GM12878 (cell line): ENCODE data around the gene AOPEP. TPM values are rescaled to one million over a fixed set of nuclear protein-coding genes. Genes with fewer than 3 reads are reported as not detected.

Source experiments
- ATAC-seq: fragments of 200-7000 bp; cut with Tn5 transposase; 3 replicates; pipeline ENCODE4 v1.9.1; 2020; ENCODE audit warnings: mild to moderate bottlenecking, moderate library complexity
- BruUV-seq: library from RNA; stranded (reverse); fragments of 400-500 nt; replicated peaks from 2 replicates; lab custom pipeline; 2021; lab: Mats Ljungman, UMichigan
- CTCF ChIA-PET: fragments of 300-600 bp; sonication (Branson Sonifier 250); formaldehyde crosslinking; extraction: SDS; loops from one replicate; lab custom pipeline; 2021; ENCODE audit warnings: inconsistent platforms; lab: Yijun Ruan, JAX
- POLR2A ChIA-PET: fragments of 350-600 bp; formaldehyde crosslinking; extraction: SDS; loops from one replicate; lab custom pipeline; 2021; ENCODE audit warnings: inconsistent platforms; lab: Charles Lee
- RAD21 ChIA-PET: fragments of 300-600 bp; sonication (Branson Sonifier 250); formaldehyde crosslinking; loops from one replicate; lab custom pipeline; 2023; ENCODE audit warnings: antibody characterized with exemption; ENCODE audit not compliant: unreplicated experiment; lab: Charles Lee
- SMC1A ChIA-PET: fragments of 300-600 bp; sonication (Branson Sonifier 250); formaldehyde crosslinking; loops from one replicate; lab custom pipeline; 2023; ENCODE audit not compliant: unreplicated experiment, uncharacterized antibody; lab: Charles Lee
- DNase-seq: peaks from one replicate; pipeline ENCODE4 v3.0.0-alpha.2; 2011; ENCODE audit warnings: low read depth, low spot score
- FAIRE-seq: peaks from 3 replicates; lab custom pipeline; 2011; peaks lifted over from hg19 to GRCh38; lab: Jason Lieb, UNC
- H2AFZ ChIP-seq: 2 replicates; pipeline ENCODE4 v1.6.0; 2011; ENCODE audit warnings: low read depth, low read length, control low read depth; ENCODE audit not compliant: control insufficient read depth
- H3K27ac ChIP-seq: 2 replicates; pipeline ENCODE4 v1.5.1; 2011; ENCODE audit warnings: control low read depth; ENCODE audit not compliant: control insufficient read depth, insufficient read depth
- H3K27me3 ChIP-seq, 2 experiments: replicated peaks in 1 of 2; 2 replicates each; pipeline versions ENCODE4 v1.6.0 to v1.6.1; 2011; ENCODE audit warnings: low read length in 1 of 2; ENCODE audit not compliant: control insufficient read depth in 2 of 2, insufficient read depth in 2 of 2
- H3K36me3 ChIP-seq, 2 experiments: 2 replicates each; pipeline ENCODE4 v1.5.1; 2011; ENCODE audit warnings: low read length in 1 of 2; ENCODE audit not compliant: control insufficient read depth in 2 of 2, insufficient read depth in 2 of 2
- H3K4me1 ChIP-seq: 2 replicates; pipeline ENCODE4 v1.6.1; 2011; ENCODE audit warnings: mild to moderate bottlenecking, low read length, moderate library complexity, mixed read lengths; ENCODE audit not compliant: control insufficient read depth, insufficient read depth
- H3K4me2 ChIP-seq: 2 replicates; pipeline ENCODE4 v1.6.0; 2011; ENCODE audit warnings: control low read depth; ENCODE audit not compliant: control insufficient read depth, insufficient read depth
- H3K4me3 ChIP-seq: fragments of 200-600 bp; sonication (generic); 2 replicates; pipeline ENCODE4 v1.5.1; 2016
- H3K79me2 ChIP-seq: 2 replicates; pipeline ENCODE4 v1.6.0; 2011; ENCODE audit warnings: low read length; ENCODE audit not compliant: control insufficient read depth, insufficient read depth
- H3K9ac ChIP-seq: 2 replicates; pipeline ENCODE4 v1.8.0; 2011; ENCODE audit warnings: low read length, control low read depth, mixed read lengths; ENCODE audit not compliant: control insufficient read depth, insufficient read depth
- H3K9me3 ChIP-seq: replicated peaks from 3 replicates; pipeline ENCODE4 v1.5.1; 2011; ENCODE audit warnings: mild to moderate bottlenecking, low read length; ENCODE audit not compliant: control insufficient read depth, insufficient read depth
- H4K20me1 ChIP-seq: 2 replicates; pipeline ENCODE4 v1.6.0; 2011; ENCODE audit not compliant: control insufficient read depth, insufficient read depth
- YY1 ChIP-seq: IDR thresholded peaks from 2 replicates; pipeline ENCODE4 v1.6.1; 2011; ENCODE audit warnings: low read depth, mild to moderate bottlenecking, low read length
- WGBS: methylation state at CpG from one replicate; pipeline ENCODE4 v1.1.6; 2016; ENCODE audit warnings: low lambda C conversion rate; ENCODE audit not compliant: insufficient replicate concordance, insufficient coverage; ENCODE audit errors: missing lambda C conversion rate; 5-methylcytosine and 5-hydroxymethylcytosine counted together
- in situ Hi-C: fragments of 300-500 bp; cut with MboI; formaldehyde crosslinking; loops from 9 replicates; pipeline ENCODE4 v1.14.3; 2018; ENCODE audit warnings: mixed read lengths
- intact Hi-C: fragments of 100-400 bp; cut with micrococcal nuclease; formaldehyde crosslinking; loops from one replicate; pipeline ENCODE4 v1.14.2; 2022; ENCODE audit not compliant: unreplicated experiment
- polyA plus RNA-seq, 11 experiments: library from polyadenylated mRNA; depleted of rRNA in 4 of 11; unstranded in 6 of 11; stranded (reverse) in 5 of 11; fragments of >200 nt; fragmentation: Nextera tagmentation in 4 of 11; fragmentation: Illumina TruSeq in 1 of 11; extraction: Ambion mirVana in 4 of 11; extraction: Trizol in 1 of 11; gene quantifications; 1 replicate in 1 of 11; 2 replicates in 10 of 11; pipeline versions ENCODE4 v1.2.1 to v1.2.3, GENCODE V29; 2011 to 2016; ENCODE audit warnings: inconsistent platforms in 2 of 11, missing spikeins in 2 of 11, low read depth in 1 of 11
- total RNA-seq, 4 experiments: library from RNA; depleted of rRNA in 3 of 4; stranded (reverse); fragments of >200 nt in 3 of 4; fragmentation: Illumina TruSeq in 1 of 4; extraction: Trizol in 1 of 4; gene quantifications; 2 replicates each; pipeline versions ENCODE4 v1.2.1 to v1.2.3, GENCODE V29; 2013 to 2021
- TF ChIP-seq, protein P1 (sequence below): fragments of 150-350 bp; IDR thresholded peaks from 2 replicates; pipeline ENCODE4 v1.6.1; 2016; ENCODE audit warnings: low read depth, low read length
- TF ChIP-seq, protein P2 (sequence below): fragments of 450-650 bp; conservative IDR thresholded peaks from 2 replicates; pipeline ENCODE4 v1.6.1; 2017; ENCODE audit warnings: mild to moderate bottlenecking, moderate library complexity
- TF ChIP-seq, protein P3 (sequence below): IDR thresholded peaks from 2 replicates; pipeline ENCODE4 v1.6.1; 2012; ENCODE audit warnings: low read depth, low read length, improper control_type of control experiment
- TF ChIP-seq, protein P4 (sequence below): IDR thresholded peaks from 2 replicates; pipeline ENCODE4 v1.6.1; 2012; ENCODE audit warnings: improper control_type of control experiment, low read depth, low read length; ENCODE audit not compliant: insufficient replicate concordance
- TF ChIP-seq, protein P5 (sequence below): fragments of 450-650 bp; formaldehyde crosslinking; IDR thresholded peaks from 2 replicates; pipeline ENCODE4 v1.4.0; 2020; ENCODE audit warnings: mild to moderate bottlenecking, moderate library complexity

The AOPEP gene
- total and polyA plus RNA-seq, 10 of the 15 experiments (the other 5 are each of a cell fraction or from before 2014, with no cell fraction given): 2.3 to 16.9 (median 10.1) TPM

DNA sequence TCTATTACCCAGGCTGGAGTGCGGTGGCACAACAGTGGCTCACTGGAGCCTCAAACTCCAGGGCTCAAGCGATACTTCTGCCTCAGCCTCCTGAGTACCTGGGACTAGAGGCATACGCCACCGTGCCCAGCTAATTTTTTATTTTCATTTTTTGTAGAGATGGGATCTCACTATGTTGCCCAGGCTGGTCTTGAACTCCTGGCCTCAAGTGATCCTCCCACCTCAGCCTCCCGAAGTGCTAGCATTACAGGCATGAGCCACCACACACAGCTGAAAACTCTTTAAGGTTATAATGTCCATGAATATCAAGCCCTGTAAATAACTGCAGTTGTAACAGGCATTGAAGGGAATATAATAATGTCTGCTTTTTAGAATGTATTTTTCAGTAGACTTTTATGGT lies 271.2 kb downstream of the AOPEP start (continued):
- TF ChIP-seq, protein P1, sequence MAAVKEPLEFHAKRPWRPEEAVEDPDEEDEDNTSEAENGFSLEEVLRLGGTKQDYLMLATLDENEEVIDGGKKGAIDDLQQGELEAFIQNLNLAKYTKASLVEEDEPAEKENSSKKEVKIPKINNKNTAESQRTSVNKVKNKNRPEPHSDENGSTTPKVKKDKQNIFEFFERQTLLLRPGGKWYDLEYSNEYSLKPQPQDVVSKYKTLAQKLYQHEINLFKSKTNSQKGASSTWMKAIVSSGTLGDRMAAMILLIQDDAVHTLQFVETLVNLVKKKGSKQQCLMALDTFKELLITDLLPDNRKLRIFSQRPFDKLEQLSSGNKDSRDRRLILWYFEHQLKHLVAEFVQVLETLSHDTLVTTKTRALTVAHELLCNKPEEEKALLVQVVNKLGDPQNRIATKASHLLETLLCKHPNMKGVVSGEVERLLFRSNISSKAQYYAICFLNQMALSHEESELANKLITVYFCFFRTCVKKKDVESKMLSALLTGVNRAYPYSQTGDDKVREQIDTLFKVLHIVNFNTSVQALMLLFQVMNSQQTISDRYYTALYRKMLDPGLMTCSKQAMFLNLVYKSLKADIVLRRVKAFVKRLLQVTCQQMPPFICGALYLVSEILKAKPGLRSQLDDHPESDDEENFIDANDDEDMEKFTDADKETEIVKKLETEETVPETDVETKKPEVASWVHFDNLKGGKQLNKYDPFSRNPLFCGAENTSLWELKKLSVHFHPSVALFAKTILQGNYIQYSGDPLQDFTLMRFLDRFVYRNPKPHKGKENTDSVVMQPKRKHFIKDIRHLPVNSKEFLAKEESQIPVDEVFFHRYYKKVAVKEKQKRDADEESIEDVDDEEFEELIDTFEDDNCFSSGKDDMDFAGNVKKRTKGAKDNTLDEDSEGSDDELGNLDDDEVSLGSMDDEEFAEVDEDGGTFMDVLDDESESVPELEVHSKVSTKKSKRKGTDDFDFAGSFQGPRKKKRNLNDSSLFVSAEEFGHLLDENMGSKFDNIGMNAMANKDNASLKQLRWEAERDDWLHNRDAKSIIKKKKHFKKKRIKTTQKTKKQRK: no peak
- TF ChIP-seq, protein P2, sequence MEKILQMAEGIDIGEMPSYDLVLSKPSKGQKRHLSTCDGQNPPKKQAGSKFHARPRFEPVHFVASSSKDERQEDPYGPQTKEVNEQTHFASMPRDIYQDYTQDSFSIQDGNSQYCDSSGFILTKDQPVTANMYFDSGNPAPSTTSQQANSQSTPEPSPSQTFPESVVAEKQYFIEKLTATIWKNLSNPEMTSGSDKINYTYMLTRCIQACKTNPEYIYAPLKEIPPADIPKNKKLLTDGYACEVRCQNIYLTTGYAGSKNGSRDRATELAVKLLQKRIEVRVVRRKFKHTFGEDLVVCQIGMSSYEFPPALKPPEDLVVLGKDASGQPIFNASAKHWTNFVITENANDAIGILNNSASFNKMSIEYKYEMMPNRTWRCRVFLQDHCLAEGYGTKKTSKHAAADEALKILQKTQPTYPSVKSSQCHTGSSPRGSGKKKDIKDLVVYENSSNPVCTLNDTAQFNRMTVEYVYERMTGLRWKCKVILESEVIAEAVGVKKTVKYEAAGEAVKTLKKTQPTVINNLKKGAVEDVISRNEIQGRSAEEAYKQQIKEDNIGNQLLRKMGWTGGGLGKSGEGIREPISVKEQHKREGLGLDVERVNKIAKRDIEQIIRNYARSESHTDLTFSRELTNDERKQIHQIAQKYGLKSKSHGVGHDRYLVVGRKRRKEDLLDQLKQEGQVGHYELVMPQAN: no peak

DNA sequence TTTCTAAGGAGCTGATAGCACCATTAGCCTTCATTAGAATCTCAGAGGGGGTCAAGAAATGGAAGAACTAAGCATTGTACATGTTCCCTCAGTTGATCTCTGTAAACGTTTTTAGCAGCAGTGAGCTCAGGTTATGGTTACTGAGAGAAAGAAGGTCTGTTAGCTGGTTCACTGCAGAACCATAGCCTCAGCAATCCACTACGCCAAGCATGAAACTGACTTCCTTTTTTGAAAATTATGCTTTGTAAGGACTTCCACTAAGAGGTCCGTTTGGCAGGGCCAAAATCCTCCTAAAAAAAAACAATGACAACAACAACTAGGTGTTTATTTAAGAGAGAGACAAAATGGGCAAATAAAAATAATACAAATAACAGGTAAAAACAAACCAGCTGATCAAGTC lies 273.3 kb downstream of the AOPEP start:
- H3K27ac ChIP-seq: no peak overlapping the region
- H3K27me3 ChIP-seq: no peaks in the 10 kb centered on the region
- H3K4me1 ChIP-seq: no peaks in the 10 kb centered on the region
- H3K4me3 ChIP-seq: no peak overlapping the region
- H3K79me2 ChIP-seq: no peaks in the 10 kb centered on the region
- ChIA-PET SMC1A (no interaction called here), RAD21 (interaction anchor here (1.0 kb wide), 1 partner anchor 168 kb away, joined by 3 read pairs; no protein-coding TSS in a partner anchor), POLR2A (no interaction called here), CTCF (interaction anchor here (0.5 to 0.9 kb wide), 2 partner anchors 179 to 219 kb away, joined by 3 read pairs; no protein-coding TSS in a partner anchor)
- H3K4me2 ChIP-seq: no peak overlapping the region
- H4K20me1 ChIP-seq: no peaks in the 10 kb centered on the region
- H3K9me3 ChIP-seq: no peaks in the 10 kb centered on the region
- 31% methylated on average over 3 of the region's 3 CpGs for WGBS
- no peak overlapping the region for H2AFZ ChIP-seq
- no peak for DNase-seq
- no peak overlapping the region for H3K9ac ChIP-seq
- intact Hi-C loops: loop anchor here (10.0 kb wide), 1 partner anchor 215 kb away; no protein-coding TSS in a partner anchor
- in situ Hi-C loops: no loop called here
- FAIRE-seq: no peak
- ATAC-seq: no peak
- BruUV-seq: no TSS peak
- H3K36me3 ChIP-seq: no peaks in the 10 kb centered on the region
- TF ChIP-seq, protein P3, sequence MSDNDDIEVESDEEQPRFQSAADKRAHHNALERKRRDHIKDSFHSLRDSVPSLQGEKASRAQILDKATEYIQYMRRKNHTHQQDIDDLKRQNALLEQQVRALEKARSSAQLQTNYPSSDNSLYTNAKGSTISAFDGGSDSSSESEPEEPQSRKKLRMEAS: no peak
- TF ChIP-seq, protein P4, sequence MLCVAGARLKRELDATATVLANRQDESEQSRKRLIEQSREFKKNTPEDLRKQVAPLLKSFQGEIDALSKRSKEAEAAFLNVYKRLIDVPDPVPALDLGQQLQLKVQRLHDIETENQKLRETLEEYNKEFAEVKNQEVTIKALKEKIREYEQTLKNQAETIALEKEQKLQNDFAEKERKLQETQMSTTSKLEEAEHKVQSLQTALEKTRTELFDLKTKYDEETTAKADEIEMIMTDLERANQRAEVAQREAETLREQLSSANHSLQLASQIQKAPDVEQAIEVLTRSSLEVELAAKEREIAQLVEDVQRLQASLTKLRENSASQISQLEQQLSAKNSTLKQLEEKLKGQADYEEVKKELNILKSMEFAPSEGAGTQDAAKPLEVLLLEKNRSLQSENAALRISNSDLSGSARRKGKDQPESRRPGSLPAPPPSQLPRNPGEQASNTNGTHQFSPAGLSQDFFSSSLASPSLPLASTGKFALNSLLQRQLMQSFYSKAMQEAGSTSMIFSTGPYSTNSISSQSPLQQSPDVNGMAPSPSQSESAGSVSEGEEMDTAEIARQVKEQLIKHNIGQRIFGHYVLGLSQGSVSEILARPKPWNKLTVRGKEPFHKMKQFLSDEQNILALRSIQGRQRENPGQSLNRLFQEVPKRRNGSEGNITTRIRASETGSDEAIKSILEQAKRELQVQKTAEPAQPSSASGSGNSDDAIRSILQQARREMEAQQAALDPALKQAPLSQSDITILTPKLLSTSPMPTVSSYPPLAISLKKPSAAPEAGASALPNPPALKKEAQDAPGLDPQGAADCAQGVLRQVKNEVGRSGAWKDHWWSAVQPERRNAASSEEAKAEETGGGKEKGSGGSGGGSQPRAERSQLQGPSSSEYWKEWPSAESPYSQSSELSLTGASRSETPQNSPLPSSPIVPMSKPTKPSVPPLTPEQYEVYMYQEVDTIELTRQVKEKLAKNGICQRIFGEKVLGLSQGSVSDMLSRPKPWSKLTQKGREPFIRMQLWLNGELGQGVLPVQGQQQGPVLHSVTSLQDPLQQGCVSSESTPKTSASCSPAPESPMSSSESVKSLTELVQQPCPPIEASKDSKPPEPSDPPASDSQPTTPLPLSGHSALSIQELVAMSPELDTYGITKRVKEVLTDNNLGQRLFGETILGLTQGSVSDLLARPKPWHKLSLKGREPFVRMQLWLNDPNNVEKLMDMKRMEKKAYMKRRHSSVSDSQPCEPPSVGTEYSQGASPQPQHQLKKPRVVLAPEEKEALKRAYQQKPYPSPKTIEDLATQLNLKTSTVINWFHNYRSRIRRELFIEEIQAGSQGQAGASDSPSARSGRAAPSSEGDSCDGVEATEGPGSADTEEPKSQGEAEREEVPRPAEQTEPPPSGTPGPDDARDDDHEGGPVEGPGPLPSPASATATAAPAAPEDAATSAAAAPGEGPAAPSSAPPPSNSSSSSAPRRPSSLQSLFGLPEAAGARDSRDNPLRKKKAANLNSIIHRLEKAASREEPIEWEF: no peak
- no peak for TF ChIP-seq YY1
- TF ChIP-seq, protein P5, sequence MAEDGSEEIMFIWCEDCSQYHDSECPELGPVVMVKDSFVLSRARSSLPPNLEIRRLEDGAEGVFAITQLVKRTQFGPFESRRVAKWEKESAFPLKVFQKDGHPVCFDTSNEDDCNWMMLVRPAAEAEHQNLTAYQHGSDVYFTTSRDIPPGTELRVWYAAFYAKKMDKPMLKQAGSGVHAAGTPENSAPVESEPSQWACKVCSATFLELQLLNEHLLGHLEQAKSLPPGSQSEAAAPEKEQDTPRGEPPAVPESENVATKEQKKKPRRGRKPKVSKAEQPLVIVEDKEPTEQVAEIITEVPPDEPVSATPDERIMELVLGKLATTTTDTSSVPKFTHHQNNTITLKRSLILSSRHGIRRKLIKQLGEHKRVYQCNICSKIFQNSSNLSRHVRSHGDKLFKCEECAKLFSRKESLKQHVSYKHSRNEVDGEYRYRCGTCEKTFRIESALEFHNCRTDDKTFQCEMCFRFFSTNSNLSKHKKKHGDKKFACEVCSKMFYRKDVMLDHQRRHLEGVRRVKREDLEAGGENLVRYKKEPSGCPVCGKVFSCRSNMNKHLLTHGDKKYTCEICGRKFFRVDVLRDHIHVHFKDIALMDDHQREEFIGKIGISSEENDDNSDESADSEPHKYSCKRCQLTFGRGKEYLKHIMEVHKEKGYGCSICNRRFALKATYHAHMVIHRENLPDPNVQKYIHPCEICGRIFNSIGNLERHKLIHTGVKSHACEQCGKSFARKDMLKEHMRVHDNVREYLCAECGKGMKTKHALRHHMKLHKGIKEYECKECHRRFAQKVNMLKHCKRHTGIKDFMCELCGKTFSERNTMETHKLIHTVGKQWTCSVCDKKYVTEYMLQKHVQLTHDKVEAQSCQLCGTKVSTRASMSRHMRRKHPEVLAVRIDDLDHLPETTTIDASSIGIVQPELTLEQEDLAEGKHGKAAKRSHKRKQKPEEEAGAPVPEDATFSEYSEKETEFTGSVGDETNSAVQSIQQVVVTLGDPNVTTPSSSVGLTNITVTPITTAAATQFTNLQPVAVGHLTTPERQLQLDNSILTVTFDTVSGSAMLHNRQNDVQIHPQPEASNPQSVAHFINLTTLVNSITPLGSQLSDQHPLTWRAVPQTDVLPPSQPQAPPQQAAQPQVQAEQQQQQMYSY (CRISPR knock-in tag): no peak
